ENCODE data around the gene RPS23.

Gene RPS23

DNA sequence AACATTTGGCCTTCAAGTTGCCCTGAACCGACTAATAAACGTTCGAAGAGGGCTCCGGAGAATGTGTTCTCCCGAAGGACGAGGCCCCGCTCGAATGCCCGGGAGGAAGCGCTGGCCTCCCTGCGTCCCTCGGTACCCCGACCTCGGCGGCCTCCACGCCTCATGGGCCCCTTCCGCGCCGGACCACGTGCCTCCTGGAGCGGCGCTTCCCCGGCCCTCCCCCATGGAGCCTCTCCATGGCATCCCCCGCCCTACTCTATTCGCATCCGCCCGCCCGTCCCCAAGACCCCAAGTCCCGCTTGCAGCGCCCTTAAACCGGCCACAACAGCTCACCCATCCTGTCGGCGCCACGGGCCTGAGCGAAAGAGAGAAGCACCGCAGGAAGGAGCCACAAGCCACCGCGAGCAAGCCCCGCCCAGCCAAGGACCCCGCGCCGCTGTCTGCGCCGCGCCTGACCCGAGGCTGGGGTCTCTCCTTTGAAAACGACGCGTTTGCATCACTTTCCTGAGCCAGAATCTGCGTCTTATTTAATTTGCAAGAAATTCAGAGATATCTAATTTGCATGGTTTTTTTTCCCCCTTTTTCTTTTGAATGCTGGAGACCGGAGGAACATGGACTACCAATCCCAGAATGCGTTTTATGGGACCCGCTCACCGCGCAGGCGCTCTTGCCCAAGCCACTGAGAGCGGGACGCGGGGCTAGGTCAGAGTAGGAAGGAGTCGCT, at the start of gene RPS23:
TSS of gene RPS23 (minus strand) at position 368 of the 724 bp plus-strand sequence. CDS start at position 337, 31 bp downstream.
- peak; percentile 61 for DNase-seq (ENCODE audit: low spot score)

DNA sequence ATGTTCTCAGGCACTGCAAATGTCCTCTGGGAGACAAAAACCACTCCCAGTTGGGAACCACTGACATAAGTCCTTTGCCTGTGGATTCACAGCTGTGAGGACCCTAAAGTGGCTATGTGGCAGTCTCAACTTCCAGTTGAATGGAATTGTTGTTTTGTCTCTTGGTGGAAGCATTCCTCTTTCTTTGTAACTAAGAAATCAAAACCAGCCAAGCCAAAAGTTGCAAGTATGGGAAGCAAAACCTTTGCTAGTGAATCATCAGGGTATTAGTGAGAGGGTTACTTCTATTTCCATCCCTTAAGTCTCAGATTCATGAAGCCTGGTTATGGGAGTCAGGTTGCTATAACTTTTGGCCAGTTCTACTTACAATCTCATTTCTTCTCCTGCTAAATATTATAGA, 49.8 kb upstream of the RPS23 start:
- no peak for DNase-seq (ENCODE audit: low spot score)

DNA sequence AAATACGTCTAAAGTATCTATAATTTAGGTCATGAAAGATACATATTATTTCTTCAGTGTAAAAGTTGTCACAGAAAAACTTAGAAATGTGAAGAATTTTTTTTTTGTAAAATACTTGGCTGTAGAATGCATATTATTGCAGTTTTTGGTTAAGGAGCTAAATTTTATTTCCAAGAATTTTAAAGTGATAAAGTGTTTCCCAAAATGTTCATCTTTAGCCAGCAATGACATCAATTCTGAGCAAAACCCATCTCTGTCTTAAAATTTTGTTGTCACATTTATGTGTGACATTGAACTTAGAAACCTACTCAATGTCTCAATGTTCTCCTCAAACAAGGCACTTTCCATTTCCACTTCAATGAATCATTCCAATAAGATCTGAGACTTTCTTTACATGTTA, 47.8 kb upstream of the RPS23 start:
- DNase-seq (ENCODE audit: low spot score) = no peak

DNA sequence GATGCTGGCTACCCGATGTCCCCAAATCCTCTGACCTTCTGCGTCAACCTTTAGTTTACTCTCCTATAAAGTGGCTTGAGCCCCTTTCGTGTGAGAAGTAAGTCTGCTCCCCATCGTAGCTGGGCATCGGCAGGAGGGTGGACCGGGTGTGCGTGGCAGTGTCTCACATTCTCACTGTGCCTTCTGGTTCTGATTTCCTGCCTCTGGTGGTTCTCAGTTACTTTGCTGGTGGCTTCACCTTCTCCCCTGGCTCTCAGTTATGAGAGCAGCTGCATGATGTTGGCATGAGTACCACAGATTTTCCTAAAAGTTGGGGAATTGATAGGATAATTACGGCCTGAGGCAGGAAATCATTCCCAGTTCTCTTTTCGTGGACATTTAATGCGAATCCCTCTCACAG, 47.0 kb upstream of the RPS23 start:
- no peak for DNase-seq (ENCODE audit: low spot score)

DNA sequence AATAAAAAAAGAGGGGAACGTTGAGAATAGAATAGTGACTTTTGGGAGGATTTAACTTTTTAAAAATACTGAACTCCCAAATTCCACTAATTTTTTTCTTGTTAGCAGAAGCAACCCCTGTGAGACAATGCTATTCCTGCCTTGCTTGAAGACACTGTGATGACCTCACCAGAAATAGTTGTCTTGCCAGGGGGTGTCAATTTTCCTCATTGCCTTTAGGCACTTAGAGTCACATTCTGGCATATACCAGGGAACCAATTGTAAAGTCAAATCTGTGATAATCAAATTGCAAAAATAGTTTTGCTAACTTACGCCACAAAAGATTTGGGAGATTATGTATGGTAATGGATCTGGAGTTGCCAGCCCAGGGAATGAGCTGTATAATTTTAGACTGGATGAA, 42.8 kb upstream of the RPS23 start:
- DNase-seq (ENCODE audit: low spot score) = no peak

DNA sequence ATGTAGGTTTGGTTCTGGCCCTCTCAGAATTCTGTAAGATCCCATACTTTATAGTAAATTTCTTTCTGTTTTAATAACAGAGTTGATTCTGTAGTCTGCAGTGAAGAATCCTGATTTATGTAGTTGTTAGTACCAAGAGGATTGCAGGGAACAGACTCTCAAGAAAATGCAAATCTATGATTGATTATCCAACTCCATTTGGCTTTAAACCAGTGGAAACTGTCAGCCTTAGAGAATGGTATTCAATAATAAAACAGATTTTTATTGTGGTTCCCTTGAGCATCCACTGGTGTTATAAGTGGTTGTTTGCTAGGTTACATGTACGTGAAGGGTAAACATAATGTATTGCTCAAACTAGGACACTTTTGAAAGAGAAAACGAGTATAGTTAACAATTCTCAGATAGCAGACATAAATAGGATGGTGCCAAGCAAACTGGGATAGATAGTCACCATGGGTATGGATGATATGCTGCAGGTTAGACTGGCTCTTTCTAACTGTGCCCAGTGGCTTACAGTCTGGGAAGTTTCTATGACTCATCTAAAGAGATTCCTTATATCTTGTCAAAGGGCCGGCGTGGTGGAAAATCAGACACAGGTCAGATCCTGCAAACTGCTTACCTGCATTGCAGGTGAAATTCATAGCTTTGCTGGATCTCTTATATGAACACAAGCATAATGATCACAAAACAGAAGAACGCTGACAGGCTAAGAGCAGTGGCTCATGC, 41.7 kb upstream of the RPS23 start:
- DNase-seq (ENCODE audit: low spot score) = no peak

DNA sequence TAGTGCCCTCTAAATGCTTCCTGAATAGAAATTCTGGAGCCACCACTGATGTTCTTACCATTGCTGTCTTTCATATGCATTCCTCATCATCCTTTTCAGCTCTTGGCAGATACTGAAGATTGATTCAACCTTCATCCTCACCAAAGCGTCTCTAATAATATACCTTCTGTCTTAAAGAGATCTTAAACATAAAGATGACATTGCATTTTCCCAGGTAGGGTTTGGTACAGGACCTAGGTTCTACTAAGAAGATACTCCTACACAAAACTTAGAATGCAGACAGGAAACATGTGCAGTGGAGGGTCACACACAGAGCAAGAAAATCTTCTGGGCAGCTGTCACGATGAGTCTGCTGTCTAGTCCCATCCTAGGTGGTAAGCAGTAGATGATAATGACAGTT, 41.0 kb upstream of the RPS23 start:
- no peak for DNase-seq (ENCODE audit: low spot score)

DNA sequence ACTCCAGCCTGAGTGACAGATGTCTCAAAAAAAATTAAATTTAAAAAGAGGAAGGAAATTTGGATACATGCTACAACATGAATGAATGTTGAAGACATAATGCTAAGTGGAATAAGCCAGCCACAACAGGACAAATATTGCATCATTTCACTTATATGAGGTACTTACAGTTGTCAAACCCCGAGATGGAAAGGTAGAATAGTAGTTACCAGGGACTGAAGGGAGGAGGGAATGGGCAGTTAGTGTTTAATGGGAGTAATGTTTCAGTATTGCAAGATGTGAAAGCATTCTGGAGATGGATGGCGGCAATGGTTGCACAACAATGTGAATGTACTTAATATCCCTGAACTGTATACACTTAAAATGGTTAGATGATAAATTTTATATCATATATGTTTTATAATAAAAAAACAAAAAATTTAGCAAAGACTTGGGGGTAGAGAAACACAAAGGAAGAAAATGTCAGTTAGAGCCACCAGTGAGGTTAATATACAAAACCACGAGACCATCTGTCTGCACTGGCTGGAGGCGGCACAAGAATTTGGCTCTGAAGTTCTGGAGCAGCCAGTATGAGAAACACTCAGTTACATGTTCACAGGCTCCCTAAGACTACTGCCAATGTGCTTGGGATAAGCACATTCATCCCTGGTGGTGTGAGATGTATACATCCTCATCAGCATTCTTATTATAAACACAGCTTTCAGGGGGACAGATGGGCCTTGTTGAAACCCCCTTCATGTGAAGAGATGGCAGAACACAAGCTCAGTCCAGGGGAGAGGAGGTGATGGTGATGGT, 37.0 kb upstream of the RPS23 start:
- DNase-seq (ENCODE audit: low spot score) = no peak

DNA sequence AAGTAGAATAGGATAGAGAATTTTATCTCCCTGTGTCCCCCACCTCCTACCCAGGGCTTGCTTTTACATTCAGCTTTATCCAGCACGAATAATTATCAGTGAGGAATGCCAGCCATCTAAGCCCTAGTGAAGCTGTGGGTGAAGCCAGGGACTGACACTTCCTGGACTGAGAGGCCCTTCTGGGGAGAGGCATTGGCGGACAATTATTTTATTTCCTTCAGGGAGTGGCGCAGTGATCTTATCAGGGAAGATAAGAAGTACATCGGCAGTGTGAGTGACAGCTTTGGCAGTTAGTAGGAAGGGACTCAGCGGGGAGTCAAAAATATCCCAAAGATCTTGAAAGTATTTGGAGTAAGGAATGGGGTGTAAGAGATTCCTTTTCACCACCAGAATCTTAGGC, 34.9 kb upstream of the RPS23 start:
- DNase-seq (ENCODE audit: low spot score) = no peak

DNA sequence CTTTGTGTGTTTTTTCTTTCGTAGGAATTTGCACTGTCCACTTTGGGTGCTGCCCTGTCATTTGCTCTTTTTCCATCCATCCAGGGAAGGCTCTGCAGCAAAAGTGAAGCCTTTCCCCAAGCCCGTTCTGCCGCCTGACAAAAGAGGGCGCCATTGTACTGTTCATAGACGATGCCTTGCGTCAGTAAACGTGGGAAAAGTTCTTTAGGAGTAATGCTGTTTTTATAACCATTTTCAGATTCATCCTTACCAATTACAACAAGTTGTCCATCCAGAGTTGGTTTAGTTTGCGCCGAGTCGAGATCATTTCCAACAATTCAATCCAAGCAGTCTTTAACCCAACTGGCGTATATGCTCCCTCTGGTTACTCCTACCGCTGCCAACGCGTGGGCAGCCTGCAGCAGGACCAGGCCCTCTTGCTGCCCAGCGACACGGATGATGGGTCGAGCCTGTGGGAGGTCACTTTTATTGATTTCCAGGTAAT, 34.3 kb upstream of the RPS23 start:
- DNase-seq (ENCODE audit: low spot score) = peak; percentile 16

DNA sequence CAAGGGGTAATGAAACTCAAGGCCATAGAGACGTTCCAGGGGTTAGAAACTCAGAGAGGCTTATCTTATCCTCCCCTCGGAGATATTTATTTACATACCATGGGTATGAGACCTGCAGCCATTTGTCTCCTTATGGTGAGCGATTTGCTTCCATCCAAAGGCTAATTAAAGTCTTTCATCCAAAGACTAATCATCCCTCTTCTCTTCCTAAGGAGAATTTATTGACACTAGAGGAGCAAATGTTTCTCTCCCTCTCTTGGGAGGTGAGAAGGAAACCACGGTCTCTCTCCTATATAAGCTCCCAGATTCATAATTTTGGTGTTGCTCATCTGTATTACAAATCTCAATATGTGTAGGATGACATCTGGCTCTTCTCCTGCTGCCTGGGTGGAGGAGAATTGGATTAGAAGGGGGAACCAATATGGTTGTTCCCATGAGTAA, 31.0 kb upstream of the RPS23 start:
- DNase-seq (ENCODE audit: low spot score) = no peak

DNA sequence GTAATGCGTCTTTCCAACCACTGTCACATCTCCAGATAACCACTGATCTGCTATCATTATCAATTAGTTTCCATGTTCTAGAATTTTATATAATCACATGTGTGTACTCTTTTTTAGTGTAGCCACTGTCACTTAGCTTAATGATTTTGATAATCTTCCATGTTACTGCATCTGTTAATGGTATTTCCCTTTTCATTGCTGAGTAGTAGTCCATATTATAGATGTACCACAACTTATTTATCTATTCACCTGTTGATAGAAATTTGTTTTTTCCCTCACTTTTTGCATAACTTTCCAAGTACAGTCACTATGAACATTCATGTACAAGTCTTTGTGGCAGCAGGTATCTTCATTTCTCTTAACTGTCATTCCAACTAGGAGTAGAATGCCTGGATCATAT, 30.3 kb upstream of the RPS23 start:
- DNase-seq (ENCODE audit: low spot score) = no peak

DNA sequence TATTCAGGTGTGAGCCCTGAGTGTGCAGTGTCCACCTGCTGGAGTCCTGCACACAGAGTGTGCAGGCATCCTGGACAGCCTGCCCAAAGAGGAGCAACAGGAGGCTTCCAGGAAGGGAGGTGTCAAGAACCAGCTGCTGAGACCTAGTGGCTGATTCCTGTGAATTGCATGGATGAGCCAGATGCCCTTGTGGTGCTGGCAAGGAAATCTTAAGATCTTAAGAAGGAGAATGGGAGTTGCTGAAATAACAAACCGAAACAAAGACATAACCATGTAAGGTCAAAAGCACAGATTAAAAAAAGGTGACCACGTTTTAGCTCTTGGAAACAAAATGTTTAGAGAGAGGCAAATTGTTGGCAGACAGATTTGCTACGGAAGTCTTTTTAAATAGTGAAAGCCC, 29.3 kb upstream of the RPS23 start:
- DNase-seq (ENCODE audit: low spot score) = no peak

DNA sequence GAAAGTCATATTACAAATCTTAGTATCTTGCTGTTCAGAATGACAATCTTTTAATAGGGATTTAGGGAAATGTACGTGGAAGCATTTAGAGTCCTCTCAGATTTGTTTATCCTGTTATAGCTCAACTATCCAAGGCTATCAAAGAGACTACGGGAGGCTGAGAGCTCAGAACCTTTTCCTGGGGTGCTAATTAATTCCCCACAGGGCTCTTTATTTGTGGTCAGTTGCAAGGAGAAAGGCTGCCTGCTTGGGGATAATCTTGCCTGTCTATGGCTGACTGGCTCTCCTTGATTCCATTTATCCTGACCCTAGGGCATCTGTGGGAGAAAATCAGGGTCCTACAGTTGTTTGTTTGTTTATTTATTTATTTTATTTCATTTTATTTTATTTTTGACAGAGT, 28.0 kb upstream of the RPS23 start:
- no peak for DNase-seq (ENCODE audit: low spot score)

DNA sequence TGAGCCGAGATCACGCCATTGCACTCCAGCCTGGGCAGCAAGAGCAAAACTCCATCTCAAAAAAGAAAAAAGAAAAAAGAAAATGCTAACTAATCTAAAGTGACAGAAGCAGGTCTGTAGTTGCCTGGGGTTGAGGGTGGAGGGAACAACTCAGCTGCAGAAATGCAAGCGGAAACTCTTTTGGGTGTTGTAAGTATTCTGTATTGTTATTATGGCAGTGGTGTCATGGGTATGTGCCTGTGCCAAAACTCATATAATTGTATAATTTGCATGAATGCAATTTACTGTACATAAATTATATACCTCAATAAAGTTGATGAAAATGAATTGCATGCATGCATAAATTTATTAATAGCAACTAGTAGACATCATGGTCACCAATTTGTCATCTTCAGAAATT, 23.0 kb upstream of the RPS23 start:
- no peak for DNase-seq (ENCODE audit: low spot score)

DNA sequence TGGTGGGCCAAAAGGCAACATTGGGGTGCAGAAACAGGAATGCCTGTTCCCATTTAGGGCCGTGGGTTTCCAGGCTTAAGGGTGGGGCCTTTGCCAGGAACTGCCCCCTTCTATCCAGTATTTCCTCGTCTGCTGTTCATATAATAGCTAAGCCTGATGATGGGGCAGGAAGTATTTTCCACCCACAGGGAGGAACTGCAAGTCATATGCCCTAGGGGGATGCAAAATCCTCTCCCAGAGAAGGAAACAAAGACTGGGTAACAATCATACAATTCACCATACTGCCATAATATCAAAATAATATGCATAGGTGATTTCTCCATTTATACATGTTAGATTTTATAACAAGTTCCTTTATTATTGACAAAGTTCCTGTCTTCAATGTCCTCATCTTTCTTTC, 20.5 kb upstream of the RPS23 start:
- DNase-seq (ENCODE audit: low spot score) = no peak

DNA sequence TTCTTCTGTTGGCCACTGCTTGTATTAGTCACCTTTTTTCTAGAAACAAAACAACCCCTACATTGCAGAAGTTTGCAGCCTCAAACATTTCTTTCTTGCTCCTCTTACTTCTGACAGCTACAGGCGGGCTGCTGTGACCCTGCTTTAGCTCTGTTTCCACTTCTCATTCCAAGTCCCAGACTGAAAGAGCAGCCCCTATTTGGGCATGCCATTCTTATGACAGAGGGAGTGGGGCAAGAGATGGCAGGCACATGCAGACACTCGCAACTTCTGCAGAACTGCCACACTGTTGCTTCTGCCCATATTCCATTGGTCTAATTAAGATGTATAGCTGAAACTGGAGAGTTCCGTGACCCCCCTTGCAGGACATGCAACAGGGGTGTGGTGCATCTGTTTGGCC, 19.6 kb upstream of the RPS23 start:
- no peak for DNase-seq (ENCODE audit: low spot score)

DNA sequence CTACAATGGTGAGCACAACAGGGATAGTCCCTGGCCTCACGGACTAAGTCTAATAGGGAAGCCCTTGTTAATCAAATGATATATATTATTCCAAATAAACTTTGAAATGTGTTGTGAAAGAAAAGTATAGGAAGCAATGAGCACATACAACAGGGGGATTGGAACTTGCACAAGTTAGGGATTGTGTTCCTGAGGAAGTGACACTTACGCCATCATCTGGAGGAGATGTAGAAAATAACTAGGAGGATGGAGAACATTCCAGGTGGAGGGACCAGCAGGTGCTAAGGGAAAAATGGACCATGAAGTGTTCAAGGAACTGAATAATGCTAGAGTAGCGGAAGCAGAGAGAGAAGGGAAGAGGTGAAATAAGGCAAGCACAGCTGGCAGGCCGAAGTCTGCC, 18.8 kb upstream of the RPS23 start:
- DNase-seq (ENCODE audit: low spot score) = no peak

DNA sequence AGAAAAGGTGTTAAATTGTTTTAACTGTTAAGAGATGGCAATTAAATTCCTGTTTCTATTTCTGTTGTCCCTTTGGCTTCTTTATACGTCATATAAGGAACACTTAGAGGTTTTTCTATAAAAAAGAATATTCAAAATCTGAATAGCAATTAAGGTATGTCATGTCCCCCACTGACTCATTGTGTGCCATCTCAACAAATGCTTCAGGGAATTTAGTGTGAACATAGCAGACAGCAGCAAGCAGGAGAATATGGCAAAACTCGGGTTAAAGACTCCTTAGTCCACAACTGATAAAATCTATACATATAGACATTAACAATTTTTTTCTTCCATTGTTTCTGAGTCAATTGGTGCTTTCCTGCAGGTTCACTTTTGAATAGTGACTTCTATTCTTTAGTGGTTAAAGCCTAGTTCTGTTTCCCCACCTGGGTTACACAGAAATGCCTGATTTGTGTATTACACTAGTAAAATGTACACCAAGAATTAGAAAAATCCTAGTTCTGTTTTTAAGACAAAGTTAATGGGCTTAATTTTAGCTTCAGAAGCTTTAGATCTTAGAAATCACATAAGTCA, 17.9 kb upstream of the RPS23 start:
- DNase-seq (ENCODE audit: low spot score) = no peak

DNA sequence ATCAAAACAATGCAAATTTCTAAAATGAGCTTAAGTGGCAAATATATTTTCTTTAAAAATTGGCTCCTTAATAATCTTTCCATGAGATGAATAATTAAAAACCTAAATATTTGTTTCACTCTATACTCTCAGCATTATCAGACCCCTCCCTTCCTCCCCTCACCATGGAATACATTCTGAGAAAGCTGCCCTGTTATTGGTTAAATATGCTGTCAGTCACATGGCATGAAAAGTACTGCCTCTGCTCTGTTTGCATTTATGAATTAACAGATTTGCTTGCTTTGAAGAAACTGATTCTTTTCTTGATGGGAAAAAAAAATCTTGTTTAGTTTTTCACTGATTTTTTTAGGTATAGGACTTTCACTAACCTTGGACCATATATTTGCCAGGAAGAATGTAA, 17.0 kb upstream of the RPS23 start:
- DNase-seq (ENCODE audit: low spot score) = no peak

DNA sequence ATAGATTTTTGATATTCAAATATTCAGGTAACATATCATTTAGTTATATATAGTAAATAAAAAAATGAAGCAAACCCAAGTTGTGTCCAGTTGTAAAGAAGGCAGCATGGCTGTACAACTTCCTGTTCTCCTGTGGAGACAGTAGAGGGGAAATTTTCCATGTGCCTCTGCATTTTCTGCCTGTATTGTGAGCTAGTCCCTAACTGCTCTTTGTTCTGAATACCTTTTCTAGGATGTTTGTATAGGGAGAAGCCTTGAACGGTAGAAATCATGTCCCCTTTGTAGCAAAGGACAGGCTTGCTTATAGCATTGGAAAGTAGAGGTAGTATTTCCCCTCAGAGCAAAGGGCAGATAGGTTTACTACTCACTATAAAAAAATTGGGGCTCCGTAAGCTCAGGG, 13.3 kb upstream of the RPS23 start:
- no peak for DNase-seq (ENCODE audit: low spot score)

DNA sequence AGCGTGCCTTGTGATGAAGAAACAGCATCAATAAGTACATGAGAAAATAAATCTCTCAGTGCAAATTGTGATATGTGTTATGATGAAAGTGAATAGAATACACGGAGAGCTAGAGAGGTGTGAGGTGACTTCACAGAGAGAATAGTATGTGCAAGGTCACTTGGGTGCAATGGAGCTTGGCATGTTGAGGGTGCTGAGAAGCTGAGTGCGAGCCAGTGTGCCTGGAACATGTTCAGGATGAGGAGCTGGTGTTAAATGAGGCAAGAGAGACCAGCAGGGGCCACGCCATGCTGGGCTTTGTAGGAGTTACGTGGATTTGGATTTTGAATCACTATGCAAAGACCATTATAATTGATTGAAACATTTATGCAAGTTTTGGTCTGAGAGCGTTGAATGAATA, 12.8 kb upstream of the RPS23 start:
- DNase-seq (ENCODE audit: low spot score) = no peak

DNA sequence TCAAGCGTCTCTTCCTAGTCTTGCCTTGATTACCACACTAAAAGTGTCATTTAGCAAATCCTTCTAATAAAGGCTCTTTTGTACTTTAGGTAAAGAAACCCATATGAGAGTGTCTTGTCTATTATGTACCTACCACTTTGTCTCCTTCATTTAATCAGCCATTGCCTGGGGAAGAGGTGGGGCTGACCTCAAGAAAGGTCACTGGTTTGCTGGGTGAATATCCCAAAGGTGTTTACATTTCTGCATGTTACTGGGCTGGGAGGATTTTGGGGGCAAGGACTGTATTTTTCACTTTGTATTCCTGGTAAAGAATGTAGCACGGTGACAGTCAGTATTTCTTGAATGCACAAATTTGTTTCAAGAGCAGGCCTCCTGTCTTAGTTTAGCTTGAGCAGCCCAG, 11.9 kb upstream of the RPS23 start:
- DNase-seq (ENCODE audit: low spot score) = no peak

All from HuH-7.5 (cell line).